GM15510 (cell line): ENCODE data around the gene MLLT6.

Experiments used
- POLR2A ChIP-seq: IDR thresholded peaks from 3 replicates; pipeline ENCODE4 v1.6.1; 2011; ENCODE audit warnings: borderline replicate concordance; ENCODE audit not compliant: insufficient read length; ENCODE audit errors: extremely low read depth

The MLLT6 gene

GRCh38 chr17:38698760-38699159, 6.3 kb upstream of the MLLT6 start:
- TF ChIP-seq POLR2A = no peak

- peak; percentile 23 for TF ChIP-seq POLR2A
Observed at GRCh38 chr17:38701504-38702165, 3.4 kb upstream of the MLLT6 start.

- peak; percentile 85 for TF ChIP-seq POLR2A
Observed at GRCh38 chr17:38702166-38702915, 2.7 kb upstream of the MLLT6 start.

GRCh38 chr17:38702916-38703741, 1.9 kb upstream of the MLLT6 start:
- peak; percentile 47 for TF ChIP-seq POLR2A

- TF ChIP-seq POLR2A = peak; percentile 58
Observed at GRCh38 chr17:38703742-38704605, 1.1 kb upstream of the MLLT6 start.

GRCh38 chr17:38705523-38705802, 390 bp downstream of the MLLT6 start:
- no peak for TF ChIP-seq POLR2A

GRCh38 chr17:38705803-38706504, 881 bp downstream of the MLLT6 start:
- no peak for TF ChIP-seq POLR2A

- TF ChIP-seq POLR2A = no peak
Observed at GRCh38 chr17:38706505-38707216, 1.6 kb downstream of the MLLT6 start.

GRCh38 chr17:38707678-38708351, 2.7 kb downstream of the MLLT6 start:
- no peak for TF ChIP-seq POLR2A

- TF ChIP-seq POLR2A = no peak
Observed at GRCh38 chr17:38709104-38709820, 4.2 kb downstream of the MLLT6 start.

GRCh38 chr17:38709864-38710603, 5.0 kb downstream of the MLLT6 start:
- no peak for TF ChIP-seq POLR2A

GRCh38 chr17:38710604-38710962, 5.5 kb downstream of the MLLT6 start:
- no peak for TF ChIP-seq POLR2A

GRCh38 chr17:38710985-38711384, 5.9 kb downstream of the MLLT6 start:
- no peak for TF ChIP-seq POLR2A
